Activated gamma-delta T cell treated with anti-CD3 and anti-CD28 coated beads, Interleukin-2, amount 50 U/mL, for 16 hours (primary cell): Measurements from ENCODE around the gene THSD4.
"Not testable (repeated sequence)": the region's sequence is repeated elsewhere in the genome, so short reads cannot be mapped to it uniquely, and the experiment has no call there.

Source experiments
- DNase-seq: peaks from one replicate; pipeline ENCODE4 v3.0.0-alpha.2; 2020; ENCODE audit warnings: low read depth

Gene THSD4

DNA sequence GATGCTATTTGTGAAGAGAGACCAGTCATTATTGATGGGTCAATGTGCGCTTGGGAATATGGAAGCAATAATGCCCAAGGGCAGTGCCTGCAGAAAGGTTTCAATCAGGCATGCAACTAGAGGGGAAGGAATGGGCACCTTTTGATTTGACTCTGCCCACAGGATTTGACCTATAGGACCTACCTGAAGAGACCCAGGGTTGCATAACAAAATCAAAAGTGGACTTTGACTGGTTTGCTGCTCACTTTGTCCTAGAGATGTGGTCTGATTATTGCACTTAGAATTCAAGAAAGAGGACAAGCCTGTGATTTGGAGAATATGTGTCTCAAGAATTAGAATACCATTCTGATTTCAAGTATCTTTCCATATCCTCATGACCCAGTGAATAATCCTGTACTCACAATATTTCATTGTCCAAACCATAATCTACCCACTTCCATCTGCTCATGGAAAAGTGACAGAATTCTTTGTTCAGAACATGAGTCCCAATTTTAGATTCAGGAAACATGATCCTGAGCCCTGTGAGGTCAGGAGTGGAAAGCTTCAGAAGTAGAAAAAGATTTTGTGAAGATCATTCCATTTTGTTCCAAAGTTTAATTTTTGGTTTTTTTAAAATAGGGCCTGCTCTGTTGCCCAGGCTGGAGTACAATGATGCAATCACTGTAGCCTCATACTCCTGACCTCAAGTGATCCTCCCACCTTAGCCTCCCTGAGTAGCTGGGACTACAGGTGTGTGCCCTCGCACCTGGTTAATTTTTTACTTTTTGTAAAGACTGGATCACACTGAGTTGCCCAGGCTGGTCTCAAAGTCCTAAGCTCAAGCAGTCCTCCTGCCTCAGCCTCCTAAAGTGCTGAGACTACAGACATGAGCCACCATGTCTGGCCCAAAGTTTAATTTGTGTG lies 543.8 kb downstream of the THSD4 start:
- no peak for DNase-seq

DNA sequence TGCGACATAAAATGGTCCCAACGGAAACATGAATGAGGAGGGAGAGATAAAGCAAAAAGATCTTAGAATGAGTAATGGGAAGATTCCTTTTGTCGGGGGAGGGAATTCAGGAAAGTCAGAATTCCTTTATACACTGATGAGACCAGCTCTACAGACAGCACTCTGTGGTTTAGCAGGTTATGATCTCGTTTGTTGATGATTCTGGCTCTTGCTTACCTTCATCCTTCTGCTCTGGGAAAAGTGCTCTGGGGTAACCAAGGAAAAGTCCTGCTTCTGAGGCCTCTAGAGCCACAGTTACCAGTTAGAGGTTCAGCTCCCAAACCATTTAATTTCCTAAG lies 544.4 kb downstream of the THSD4 start:
- DNase-seq: no peak

DNA sequence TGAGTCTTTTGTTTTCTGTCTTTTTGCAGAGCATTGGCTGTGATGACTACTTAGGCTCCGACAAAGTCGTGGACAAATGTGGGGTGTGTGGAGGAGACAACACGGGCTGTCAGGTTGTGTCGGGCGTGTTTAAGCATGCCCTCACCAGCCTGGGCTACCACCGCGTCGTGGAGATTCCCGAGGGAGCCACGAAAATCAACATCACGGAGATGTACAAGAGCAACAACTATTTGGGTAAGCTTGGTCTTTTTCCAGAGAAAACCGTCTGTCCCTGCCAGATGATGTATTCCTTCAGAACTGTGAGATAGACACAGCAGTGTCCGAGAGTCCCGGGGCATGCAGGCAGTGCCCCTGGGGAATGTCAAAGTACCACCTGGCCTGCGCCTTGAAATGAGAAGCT lies 545.2 kb downstream of the THSD4 start:
- no peak for DNase-seq

DNA sequence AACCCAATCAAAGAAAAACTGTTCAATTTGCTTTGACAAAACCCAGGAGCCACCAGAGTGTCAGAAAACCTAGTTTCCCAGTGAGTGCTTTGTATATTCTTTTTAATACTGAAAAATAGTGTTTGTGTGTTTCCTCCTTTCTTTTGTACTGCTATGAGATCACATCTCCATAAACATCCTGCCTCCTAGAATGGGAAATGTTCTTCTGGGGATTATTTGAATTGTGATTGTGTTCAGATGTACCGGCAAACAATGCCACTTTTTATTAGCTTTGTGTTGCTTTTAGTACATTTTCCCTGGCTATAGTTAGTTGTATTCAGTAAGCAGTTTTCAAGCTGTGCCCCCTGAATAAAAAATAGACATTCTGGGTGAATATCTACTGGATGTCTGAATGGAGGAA lies 547.0 kb downstream of the THSD4 start:
- no peak for DNase-seq

DNA sequence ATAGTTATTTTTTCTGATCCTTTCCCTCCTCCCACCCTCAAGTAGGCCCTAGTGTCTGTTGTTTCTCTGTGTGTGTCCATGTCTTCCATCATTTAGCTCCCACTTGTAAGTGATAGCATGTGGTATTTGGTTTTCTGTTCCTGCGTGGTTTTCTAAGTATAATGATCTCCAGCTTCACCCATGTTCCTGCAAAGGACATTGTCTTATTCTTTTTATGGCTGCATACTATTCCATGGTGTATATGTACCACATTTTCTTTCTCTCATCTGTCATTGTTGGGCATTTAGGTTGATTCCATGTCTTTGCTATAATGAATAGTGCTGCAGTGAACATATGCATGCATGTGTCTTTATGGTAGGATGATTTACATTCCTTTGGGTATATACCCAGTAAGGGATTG lies 549.4 kb downstream of the THSD4 start:
- no peak for DNase-seq

DNA sequence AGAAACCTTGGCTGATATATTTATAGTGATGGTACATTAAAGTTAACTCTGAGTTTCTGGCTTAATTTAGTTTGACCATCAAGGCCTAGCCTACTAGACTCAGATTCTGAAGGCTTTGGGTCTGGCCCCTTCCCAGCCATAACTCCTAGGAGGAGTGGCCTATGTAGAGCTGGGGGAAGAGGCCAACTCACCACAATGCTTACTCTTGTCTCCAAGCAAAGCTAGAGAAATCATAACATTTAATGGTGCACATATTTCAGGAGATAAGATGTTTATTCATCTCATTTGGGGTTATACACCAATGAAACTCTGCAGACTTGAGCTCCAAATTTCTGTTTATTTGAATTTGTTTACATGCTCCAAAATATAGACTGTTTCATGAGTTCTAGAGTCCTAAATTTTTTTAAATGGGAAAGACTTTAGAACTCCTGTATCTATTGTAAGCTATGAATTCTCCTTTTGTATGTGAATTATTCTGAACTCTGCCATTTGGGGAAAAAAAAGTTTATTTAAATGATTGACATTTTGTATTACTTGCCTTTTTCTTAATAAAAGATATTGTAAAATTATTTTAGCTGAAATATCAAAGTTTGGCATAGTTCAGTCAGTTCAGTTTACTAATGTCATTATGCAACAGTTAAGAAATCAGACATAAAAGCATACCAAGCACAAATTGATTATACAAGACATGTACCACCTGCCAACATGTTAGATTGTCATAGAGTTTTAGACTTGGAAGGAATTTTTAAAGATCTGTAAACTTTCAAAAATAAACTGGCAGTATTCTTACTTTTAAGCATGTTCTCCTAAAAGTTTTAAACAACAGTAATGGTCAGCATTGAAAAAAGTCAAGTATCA lies 551.7 kb downstream of the THSD4 start:
- DNase-seq: no peak

DNA sequence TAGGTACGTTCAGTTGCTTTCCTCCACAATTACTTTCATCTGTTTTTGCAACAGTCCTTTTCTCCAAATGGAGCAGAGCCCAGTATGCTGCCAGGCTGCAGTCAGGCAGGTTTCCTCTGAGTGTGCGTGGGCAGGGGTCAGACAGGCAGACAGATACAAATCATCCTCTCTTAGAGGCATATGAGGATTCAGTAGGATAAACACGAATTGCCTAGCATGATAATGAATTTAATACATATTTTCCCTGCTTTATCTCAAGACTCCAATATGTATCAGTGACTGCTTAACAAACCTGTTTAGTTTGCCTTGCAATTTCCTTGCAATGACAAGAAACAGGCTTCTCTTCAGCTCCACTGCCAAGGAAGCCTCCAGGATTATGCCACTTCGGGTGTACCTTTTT lies 554.4 kb downstream of the THSD4 start:
- no peak for DNase-seq

DNA sequence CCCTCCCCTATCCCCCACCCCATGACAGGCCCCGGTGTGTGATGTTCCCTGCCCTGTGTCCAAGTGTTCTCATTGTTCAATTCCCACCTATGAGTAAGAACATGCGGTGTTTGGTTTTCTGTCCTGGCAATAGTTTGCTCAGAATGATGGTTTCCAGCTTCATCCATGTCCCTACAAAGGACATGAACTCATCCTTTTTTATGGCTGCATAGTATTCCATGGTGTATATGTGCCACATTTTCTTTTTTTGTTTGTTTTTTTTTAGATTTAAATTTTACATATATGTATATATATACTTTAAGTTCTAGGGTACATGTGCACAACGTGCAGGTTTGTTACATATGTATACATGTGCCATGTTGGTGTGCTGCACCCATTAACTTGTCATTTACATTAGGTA lies 555.0 kb downstream of the THSD4 start:
- not testable (repeated sequence) for DNase-seq

DNA sequence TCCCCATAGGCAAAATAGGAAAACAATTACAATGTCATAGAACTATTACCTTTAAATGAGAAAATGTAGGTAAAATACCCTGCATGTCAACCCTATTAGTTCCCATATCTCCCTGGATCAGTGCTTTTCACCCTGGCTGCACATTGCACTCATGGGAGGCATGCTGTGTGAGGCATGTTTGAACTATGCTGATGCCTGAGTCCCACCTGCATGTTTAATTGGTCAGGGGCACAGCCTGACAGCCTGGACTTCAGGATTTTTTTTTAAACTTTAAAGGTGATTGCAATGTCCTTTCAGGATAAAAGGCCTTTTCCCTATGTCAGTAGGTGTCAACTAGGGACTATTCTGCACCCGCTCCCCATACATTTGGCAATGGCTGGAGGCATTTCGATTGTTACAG lies 559.1 kb downstream of the THSD4 start:
- DNase-seq: no peak

DNA sequence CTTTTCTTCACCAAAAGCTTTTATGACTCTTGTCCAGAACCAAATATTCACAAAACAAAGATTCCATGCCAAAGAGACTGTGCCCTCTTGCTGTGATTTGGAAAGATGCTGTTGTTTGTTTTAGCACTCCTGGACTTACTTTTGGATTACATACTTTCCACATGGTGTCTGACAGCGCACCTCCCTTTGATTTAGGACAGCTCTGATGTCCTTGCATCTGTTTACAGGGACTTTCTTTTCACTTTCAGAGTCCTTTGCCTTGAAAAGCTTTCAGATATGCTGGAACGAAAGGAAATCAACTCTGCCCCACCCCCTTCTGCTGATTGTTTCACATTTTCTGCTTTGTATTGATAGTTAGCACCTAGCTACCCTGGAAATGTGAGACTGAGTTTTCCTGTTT lies 562.1 kb downstream of the THSD4 start:
- DNase-seq: no peak

DNA sequence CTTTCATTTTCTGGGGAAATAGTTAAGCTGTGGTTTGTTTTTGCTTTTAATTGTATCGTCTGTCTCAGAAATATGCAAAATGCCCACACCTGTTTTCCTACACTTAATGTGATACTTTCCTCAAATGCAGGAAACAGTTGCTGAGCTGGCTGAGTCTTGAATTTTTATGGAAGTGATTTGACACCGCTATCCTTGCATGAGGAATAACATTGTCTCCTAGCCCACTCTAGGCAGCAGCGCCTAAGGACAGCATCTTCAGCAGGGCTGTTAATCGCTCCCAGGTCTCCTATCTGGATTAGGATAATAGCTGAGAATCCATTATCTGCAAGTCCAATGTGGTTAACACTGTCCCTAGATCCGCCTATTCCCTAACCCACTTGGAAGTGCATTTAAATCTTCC lies 562.5 kb downstream of the THSD4 start:
- DNase-seq: no peak

DNA sequence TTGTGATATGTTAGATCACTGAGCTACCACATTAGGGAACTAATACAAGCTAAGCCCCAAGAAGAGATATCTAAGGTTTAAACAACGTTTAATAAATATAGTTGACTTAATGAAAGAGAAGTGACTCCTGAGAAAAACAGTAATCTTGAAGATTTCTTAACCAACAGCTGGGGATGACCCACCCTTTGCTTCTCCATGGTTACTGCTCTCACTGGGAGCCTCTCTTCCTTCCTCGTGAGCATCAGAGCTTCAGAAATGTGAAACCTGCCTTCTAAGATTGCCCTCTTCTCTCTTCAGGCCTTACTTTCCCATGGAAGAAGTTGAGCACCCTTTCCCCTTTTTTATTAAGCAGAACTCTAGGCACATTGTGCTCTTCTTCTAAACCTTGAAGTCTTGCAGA lies 562.9 kb downstream of the THSD4 start:
- no peak for DNase-seq

DNA sequence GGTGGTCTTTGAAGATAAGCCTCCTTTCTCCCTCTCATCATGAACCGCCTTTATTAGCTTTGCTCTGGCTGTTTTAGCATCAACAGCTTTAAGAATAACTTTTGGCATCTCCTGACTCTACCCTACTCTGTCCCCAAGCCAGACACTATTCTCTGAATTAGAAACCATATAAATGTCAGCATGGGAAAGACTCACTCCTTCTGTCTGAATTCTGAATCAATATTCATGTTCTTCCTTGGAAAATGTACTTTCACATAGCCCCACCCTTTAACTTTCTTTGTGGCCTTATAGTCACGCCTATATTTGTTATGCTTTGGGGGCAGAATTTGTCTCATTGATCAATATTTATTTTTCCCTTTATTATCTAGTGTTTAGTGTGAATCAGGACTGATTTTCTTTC lies 563.3 kb downstream of the THSD4 start:
- no peak for DNase-seq

DNA sequence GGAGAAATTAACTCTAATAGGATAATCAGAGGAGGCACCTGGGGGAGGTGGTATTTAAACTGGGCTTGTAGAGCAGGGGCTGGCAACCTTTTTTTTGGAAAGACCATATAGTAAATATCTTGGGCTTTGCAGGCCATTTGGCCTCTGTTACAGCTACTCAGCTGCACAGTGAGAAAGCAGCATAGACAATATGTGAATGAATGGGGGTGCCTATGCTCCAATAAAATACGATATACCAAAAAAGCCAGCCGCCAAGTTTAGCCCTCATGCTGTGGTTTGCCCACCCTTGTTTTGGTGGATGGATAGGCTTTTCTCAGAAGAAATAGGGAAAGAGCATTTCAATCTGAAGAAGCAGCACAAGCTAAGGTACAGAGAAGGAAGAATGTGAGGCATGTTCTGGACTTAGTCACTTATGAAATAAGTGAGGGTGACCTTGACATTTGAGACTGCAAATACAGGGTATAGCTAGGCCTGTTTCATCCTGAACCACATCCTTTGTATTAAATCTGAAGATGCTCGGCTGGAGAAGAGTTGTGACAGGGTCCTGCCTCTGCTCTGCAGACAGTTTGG lies 564.0 kb downstream of the THSD4 start:
- no peak for DNase-seq

DNA sequence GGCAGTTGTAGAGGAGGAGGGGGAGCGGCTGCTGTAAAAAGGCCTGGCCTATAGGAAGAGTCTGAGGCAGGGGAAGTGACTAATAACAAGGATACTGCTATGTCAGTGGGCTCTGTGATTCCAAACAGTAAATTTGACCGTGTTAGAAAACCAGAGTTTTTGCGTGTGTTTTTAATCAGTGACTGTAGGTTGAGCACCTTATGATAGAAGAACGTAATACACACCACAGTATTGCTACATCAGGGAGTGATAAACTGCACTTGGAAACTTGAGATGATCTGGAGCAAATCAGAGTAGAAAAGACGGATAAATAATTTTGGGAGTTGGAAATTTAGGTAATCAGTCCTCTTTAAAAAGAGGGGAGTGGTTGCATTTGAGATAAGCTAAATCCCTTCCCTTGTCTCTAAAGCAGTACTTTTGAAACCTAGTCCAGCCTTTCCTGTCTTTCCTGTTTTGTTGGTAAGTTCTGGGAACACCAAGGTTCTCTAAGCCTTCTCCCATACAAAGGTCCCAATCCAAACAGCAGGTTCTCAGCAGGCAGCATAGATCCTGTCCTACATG lies 564.6 kb downstream of the THSD4 start:
- no peak for DNase-seq

DNA sequence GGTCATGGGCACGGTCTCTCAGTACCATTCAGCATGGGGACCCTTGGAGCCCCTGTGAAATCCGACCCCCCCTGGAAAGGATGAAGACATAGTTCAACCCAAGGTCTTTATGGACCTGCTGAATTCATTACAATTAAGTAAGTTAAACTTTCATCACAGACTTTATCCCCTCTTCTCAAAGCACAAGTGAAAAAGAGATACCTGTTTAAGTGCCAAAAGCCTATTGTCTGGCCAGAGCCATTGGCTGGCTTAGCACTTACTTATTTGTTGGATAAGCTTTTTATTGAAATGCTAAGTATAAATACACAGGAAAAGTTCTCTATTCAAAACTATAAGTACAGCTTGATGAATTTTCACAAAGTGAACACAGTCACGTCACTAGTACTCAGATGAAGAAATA lies 566.7 kb downstream of the THSD4 start:
- no peak for DNase-seq

DNA sequence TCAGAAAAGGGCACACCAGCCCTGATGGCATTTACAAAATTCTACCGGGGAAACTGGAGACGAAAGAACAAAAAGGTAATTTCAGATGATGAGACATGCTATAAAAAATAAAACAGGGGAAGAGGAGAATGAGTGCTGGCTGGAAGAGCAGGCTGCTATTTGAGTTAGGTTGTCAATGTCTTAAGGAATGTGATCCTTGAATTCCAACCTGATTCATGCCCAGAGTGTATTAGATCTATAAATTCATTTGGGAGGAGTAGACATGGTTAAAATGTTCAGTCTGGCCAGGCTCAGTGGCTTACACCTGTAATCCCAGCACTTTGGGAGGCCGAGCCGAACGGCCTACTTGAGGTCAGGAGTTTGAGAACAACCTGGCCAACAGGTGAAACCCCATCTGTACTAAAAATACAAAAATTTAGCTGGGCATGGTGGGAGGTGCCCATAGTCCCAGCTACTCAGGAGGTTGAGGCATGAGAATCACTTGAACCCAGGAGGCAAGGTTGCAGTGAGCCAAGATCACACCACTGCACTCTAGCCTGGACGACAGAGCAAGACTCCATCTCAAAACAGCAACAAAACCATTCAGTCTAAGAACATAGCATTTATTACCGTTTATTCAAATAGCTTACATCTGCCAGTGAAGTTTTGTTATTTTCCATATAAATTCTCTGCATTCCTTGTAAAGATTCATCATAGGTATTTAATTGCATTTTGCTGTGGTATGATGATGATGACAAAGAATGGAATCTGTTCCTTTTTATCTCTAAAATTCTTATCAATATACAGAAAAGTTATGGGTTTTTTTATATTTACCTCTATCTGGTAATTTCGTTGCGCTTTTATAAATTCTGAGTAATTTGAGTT lies 568.4 kb downstream of the THSD4 start:
- no peak for DNase-seq

DNA sequence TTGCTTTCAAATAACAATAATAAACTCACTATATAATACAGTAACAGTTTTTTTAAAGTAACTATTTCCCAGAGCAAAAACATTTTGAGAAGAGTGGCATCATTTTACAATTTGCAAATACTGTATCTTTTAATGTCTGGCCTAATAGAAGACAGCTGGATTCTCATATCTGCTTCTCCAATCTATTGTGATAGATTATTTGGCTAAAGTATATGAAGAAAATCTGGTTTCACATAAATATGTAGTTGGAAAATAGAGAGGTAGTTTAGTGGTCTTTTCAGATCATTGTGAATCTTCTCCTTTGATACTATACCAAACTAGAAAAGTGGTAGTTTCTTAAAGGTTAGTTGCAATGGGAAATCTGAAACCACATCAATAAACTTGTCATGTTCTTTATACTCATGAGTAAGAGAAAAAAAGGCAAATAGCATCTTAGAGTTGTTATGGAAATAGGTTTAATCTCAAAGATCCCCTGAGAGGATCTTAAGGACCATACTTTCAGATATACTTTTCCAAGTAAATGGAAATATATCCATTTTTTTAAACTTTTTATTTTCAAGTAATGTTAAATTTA lies 570.2 kb downstream of the THSD4 start:
- no peak for DNase-seq

DNA sequence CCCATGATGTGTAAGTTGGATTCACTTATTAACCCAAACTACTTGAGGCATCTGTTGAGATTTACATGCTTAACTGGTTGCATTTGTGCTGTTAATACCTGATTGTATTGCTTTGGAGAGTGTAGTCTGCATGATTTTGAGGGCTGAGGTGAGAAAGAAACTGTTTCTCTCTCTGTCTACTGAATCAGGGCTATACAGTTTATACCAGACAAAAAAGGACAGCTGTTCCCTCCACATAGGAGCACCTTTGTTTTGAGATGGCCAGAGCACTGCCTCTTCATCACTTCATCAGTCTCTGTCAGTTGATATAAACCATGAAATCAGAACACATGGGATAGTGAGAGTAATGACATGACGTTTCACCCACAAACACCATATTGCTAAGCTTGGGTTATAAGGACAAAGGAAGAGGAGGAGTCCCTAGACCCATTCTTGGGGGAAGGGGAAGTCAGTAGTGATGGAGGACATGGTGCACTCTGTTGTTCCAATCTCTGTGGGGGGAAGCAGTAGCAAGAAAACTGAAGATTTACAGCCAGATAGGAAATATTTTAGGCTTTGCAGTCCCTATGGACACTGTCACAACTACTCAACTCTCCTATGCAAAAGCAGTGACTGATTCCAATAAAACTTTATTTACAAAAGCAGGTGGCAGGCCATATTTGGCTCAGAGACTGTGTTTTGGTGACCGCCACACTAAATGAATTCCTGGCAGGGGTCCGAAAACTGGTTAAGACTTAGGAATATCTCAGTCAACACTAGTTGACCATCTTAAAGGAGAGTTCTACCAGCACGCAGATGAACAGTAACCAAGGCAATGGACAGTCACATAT lies 571.2 kb downstream of the THSD4 start:
- DNase-seq: no peak

DNA sequence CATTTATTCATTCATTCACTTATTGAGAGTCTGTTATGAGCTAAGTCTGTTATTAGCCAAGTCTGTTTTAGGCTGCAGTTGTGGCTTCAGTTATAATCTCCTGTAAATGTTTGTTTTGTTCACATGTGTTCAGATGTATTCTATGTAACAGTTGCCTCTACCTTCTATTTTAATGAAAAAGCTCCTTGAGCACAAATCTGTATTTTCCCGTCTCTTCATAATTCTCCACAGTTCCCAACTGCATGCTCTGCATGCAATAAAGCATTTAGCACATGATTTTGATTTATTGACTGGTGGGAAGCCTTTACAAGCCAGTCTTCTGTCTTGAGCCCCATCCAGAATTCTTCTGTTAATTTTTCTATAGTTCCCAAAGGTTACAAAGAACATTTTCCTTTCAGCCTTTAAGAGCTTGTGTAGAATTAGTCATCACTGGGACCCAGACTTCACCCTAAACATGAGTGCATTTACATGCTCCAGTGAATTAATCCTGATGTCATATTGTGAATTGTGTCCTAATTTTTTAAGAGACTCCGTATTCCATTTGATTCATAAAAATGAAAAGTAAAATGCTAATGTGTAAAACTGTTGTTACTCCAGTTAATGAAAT lies 572.7 kb downstream of the THSD4 start:
- no peak for DNase-seq
